Ramos (cell line): ENCODE data around the gene TMEM100.
"Not testable (repeated sequence)": the region's sequence is repeated elsewhere in the genome, so short reads cannot be mapped to it uniquely, and the experiment has no call there.

ENCODE experiments used
- in situ Hi-C: fragments of 300-500 bp; cut with MboI; formaldehyde crosslinking; loops from one replicate; pipeline ENCODE4 v1.14.3; 2022; ENCODE audit warnings: low sequenced_read_pairs; ENCODE audit not compliant: unreplicated experiment

Gene TMEM100

GRCh38 chr17:55693254-55694216 is 29.1 kb downstream of the TMEM100 start:
- in situ Hi-C loops = no loop called here

GRCh38 chr17:55692276-55692675 is 30.4 kb downstream of the TMEM100 start:
- in situ Hi-C loops = no loop called here

- in situ Hi-C loops = no loop called here
These were observed 31.0 kb downstream of the TMEM100 start for GRCh38 chr17:55691666-55692065.

GRCh38 chr17:55690105-55690508 is 32.6 kb downstream of the TMEM100 start:
- in situ Hi-C loops = no loop called here

- in situ Hi-C loops = no loop called here
These were observed 33.0 kb downstream of the TMEM100 start for GRCh38 chr17:55689672-55690071.

- in situ Hi-C loops = no loop called here
These were observed 34.6 kb downstream of the TMEM100 start for GRCh38 chr17:55688057-55688456.

GRCh38 chr17:55687037-55687436 is 35.6 kb downstream of the TMEM100 start:
- in situ Hi-C loops = no loop called here

- in situ Hi-C loops = no loop called here
These were observed 38.9 kb downstream of the TMEM100 start for GRCh38 chr17:55683550-55684315.

GRCh38 chr17:55681342-55681700 is 41.3 kb downstream of the TMEM100 start:
- in situ Hi-C loops = no loop called here

GRCh38 chr17:55680686-55681341 is 41.9 kb downstream of the TMEM100 start:
- in situ Hi-C loops = no loop called here

- in situ Hi-C loops = no loop called here
These were observed 45.2 kb downstream of the TMEM100 start for GRCh38 chr17:55677446-55677845.

- in situ Hi-C loops = no loop called here
These were observed 46.4 kb downstream of the TMEM100 start for GRCh38 chr17:55676274-55676673.

- in situ Hi-C loops = no loop called here
These were observed 48.7 kb downstream of the TMEM100 start for GRCh38 chr17:55673743-55674506.

GRCh38 chr17:55672585-55673501 is 49.8 kb downstream of the TMEM100 start:
- in situ Hi-C loops = no loop called here

- in situ Hi-C loops = not testable (repeated sequence)
These were observed 50.7 kb downstream of the TMEM100 start for GRCh38 chr17:55672010-55672409.
